Erythroblast (primary cell): Measurements from ENCODE around the gene HDAC7.

ENCODE experiments used
- GATA1 ChIP-seq: IDR thresholded peaks from 2 replicates; pipeline ENCODE4 v1.6.1; 2011; ENCODE audit warnings: low read depth, mild to moderate bottlenecking, control low read depth, low read length, moderate library complexity
- POLR2A ChIP-seq: IDR thresholded peaks from 2 replicates; pipeline ENCODE4 v1.6.1; 2011; ENCODE audit warnings: mild to moderate bottlenecking, low read length

GRCh38 chr12:47783821-47784819 lies 35.6 kb downstream of the HDAC7 start:
- no peak for TF ChIP-seq POLR2A
- no peak for TF ChIP-seq GATA1
